HG02852 (cell line): ENCODE measurements around the gene GMDS.

Experiments
- ATAC-seq: cut with Tn5 transposase; IDR thresholded peaks from one replicate; pipeline ENCODE4 v1.9.1; 2021; ENCODE audit warnings: mild to moderate bottlenecking, moderate library complexity; ENCODE audit not compliant: unreplicated experiment

The GMDS gene

DNA sequence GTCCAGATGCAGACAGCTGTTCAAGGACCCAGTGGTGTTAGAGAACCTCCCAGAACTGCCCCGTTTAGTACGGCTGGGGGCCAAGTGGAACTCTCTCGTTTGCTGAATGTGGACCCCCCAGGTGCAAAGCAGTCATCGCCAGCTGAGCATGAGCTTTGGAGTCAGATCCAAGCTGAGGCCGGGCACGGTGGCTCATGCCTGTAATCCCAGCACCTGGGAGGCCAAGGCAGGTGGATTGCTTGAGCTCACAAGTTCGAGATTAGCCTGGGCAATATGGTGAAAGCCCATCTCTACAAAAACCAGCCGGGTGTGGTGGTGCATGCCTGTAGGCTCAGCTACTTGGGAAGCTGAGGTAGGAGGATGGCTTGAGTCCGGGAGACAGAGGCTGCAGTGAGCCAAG, 606.0 kb downstream of the GMDS start:
- no peak for ATAC-seq

DNA sequence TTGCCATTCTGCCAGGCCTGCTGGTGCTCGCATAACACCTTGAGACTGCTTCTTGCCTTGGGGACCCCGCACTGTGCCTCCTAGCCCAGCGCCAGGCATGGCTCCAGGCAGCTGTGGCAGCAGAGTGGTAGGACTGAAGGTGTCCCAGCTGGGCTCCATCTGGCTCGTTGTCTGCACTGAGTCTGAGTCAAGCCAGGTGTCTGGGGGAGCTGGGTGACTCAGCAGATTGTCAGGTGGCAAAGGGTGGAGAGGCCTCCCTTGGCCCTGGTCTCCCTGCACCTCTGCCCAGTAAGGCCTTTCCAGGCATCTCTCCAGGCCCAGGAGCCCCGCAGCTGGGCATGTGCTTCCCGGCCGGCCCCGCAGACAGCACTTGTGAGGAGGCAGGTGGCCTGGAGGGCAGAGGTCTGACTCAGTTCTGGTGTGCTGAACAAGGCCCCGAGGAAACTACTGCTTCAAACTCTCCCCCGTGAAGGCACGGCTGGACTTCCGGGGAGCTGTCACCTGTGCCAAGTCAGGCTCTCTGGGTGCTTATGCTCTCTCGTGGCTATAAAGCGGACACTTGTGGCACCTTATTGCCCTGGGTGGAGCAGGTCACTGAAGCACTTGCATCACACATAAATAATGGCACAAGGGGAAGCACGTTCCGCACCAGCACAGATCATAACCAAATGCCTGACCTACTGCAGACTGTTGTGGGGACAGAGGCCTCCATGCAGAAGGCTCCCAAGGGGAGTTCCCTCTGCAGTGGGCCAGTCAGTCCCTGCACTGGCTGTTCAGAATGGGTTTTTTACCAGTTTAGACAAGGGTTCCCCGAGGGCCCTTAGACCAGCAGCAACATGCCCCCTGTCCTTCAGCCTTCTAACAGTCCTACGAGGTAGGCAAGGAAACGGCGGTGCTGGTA, 608.2 kb downstream of the GMDS start:
- no peak for ATAC-seq

DNA sequence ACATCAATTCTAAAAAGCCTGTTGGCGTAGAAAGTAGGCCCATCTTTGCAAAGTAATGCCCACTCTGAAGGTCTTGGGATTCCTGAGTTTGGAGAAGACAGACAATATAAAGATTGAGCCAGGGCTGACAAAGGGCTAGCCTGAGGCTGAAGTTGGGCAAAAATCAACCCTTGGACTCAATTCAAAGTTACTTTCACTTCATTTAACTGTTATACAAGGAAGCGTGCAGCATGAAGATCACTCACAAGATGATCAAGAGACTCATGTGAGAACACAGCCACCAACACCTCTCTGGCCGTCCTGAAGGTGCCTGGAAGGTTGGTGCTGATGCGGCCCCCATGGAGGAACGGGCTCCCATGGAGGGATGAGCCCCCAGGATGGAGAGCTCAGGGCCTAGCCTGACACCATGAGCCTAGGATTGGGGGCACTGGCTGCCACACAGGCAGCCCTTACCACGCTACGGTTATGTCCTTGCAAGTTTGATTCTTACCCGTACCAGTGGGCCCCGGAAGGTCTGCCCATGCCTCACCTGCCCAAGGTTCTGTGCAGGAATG, 609.1 kb downstream of the GMDS start:
- ATAC-seq: no peak

DNA sequence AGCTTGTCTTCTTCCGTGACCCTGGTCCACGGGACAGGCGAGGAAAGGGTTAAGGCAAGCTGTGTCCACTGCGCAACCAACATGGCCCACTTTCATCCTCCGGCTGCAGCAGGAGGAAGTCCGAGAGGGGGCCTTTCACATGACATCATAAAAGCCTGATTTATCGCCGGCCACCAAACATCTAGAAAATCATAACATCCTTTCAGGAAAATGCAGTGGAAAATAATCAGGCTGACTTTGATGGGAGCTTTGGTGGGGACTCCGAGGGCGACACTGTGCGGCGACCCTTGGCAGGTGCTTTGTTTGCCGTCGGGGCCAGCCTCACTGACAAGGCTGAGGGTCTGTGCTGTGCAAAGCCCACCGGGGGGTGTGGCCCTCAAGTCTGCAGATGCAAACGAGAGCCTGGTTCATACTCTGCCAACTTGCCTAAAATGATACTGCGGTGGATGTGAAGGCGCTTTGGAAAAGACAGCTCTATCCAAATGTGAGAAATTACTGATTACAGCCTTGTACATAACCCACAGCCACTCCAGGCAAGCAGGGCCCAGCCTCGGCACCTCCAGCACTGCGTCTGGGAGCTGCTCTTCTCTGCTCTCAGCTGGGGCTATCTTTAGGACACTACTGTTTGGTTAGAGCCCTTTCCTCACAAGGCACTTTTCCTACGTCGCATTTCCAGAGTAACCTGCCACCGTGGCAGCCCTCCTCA, 609.9 kb downstream of the GMDS start:
- ATAC-seq: no peak

DNA sequence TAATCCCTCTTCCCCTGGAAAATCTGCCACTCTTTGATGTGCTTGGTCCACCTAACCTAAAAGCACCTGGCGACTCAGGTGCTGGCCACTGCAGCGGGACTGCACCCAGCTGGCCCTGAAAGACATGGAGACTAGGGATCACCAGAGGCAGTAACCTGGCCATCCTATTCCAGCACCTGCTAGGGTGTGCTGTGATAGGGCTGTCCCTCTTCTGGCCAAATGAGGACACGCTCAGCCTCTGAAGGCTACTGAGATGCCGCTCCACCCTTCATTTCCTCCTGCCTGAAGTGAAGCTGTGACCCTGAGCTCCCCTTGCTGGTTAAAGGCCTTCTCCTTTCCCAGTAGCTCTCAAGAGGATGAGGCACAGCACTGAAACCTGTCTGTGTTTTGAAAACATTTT, 611.3 kb downstream of the GMDS start:
- no peak for ATAC-seq

DNA sequence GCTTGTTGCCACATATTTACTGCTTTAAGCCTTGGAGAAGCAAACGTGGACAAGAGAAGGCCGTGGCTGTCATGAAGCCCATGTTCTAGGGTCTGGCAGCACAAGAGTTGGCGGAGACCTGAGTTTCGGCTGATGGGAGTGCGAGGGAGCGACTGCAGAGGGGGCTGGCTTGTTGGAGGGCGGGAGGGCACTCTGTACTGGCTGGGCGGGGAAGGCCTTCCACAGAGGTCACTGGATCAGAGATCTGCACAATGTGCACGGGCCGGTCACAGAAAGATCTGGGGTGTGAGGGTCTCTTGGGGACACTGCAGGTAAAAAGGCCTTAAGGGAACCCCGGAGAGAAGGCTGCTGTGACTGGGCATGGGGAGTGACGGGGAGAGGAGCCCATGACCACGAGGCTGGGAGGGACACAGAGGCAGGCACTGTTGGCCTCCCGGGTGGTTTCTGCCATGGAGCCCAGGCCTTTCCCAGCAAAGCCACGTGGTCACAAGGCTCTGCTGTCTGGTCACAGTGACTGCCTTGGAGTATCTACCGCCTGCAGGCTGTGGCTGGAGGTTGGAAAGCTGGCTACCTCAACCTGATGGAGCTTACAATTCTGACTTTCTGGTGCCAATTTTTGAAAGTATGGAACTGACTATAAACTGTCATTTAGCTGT, 611.9 kb downstream of the GMDS start:
- no peak for ATAC-seq

DNA sequence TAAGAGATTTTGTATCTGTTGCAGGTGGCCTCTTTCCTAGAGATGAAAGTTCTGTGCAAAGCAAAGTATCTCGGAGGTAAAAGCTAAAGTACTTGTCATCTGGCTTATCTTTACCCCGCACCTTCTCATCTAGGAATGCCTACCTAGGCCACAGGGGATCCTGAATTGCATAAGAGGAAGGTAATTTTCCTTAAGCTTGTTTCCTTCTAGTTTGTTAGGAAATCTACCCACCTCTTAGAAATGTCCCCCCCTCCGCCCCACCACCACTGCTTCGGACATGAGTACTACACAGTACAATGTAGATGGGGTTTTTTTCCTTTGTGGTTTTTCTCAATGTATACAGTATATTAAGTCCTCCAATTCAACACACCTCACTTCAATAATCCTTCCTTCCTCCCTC, 614.2 kb downstream of the GMDS start:
- no peak for ATAC-seq

DNA sequence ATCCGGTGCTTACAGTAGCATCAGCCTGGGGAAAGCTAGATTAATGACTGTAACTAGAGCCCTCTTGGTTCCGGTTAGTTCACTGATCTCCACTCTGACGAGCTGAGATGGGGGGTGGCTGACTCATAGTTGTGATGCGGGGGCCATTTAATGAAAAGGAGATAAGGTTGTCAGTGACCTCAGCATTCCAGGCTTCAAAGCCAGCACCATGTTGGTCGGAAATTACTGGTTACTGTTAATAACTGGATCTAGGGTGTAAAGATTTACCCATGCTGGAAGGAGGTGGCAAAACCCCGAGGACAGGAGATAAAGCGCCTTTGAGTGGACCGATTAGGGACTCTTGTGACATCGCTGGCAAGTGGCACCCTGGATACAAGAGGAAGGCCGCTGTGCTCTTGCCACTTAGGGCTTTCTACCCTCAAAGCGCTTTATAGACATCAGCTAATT, 614.6 kb downstream of the GMDS start:
- no peak for ATAC-seq

DNA sequence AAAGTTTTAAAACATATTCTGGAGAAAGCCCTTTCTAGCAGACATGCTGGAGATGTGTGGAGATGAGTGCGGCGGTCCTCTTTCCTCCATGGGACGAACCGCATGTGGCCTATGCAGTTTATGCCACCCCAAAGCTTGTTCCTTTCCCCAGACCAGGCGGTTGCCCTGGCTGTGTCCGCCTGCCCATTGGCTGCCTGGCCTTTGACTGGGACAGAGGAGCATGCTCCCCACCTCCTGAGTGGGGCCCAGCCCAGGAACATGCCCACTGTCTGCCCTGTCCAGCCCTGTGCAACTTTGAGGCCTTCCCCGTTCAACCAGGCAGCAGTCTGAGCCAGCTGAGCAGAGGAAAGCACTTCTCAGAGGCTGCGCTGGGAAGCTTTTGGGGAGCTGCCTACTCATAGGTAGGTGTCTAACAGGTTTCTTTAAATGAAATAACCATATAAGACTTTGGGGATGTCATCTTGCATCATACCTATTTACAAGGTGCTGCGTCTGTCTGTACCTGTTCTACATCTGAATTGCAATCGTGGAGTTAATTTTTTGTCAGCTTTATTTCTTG, 615.1 kb downstream of the GMDS start:
- no peak for ATAC-seq

DNA sequence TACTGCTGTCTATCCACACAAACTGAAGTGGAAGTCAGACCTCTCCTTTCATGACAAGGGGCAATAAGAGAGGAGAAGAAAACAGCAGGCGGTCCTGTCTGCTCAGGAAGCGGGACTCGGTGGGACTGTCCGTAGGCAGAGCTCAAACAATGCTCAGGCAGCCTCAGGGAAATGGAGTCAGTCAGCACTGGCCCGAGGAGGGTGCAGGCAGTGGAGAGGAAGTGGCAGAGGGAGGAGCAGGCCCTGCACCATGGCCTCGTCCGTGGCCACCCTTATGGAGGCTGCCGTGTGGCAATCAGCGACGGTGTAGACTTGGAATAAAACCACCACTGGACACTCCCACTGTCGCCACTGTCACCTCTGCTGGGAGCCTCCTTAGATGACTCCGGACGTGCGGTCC, 616.1 kb downstream of the GMDS start:
- ATAC-seq: no peak

DNA sequence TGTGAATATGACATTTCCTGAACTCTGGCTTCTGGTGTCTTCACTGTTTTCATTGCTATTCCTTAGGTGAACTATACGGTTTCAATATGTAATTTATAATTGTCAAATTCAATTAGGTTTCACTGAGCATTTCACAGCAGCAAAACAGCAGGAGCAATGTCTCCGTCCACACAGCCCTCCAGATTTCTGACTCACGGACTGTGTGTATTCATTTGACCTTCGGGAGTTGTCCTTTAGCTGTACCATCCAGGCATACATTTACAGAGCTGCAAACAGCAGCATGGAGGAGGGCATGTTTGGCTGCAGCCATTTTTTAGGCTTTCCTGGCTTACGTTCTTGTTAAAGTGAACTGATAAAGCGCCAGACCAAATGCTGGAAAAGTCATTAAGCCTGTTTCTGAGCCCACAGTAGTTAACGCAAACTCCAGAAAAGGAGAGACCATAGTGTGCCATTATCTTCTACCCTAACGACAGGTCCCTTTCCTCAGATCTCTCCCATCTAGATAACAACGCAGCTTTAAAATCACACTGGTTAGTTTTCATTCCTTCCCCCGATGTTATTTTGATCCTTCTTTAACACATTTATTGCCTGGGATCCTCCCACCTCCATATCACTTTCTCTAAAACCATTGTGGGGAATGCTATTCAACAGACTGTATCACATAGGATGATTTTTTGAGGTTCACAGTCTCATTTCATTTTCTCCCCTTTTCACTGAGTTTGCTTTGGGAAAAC, 617.4 kb downstream of the GMDS start:
- no peak for ATAC-seq

DNA sequence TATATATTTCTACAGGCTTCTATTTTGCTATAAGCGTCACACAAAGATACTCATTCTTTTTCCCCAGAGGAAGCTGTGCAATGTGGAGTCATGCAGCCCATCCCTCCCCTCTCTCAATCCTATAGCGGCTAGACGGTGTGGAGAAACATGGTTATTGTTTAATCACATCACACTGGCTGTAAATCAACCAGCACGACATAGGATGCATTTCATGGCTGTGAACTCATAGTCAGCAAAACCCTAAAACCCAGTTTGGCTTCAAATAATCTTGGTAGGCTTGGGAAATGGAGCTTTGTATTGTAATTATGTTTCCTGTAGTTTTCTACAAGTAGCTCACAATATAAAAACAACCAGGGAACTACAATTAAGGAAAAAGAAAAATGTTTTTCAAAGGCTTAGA, 618.9 kb downstream of the GMDS start:
- ATAC-seq: no peak

DNA sequence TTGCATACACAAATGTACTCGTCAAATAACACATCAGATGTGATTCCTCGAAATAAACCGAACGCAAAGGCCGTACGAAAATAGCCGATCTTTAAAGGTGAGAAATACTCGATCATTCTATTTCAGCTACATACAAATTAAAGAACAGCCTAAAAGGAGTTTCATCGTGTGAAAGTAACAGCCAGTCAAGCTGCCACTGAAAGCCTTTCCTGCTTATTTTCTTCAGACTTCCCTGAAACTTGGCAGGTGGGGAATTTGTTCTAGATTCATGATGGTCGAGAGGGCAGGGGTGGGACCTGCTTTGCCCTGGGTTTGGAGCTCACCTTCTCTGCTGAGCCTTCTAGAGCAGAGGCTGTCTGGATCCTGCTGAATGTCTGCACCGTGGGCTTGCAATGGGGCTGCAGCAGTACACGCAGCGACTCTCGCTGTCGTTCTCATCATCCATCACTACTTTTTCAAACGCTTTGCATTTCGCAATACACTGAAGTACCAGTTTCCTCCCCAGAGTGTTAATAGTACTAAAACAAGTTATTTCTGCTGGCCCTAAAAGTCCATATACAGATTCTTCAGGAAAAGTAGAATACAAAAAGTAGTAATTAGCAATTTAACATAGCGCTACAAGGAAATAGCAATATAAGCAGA, 619.5 kb downstream of the GMDS start:
- ATAC-seq: no peak

DNA sequence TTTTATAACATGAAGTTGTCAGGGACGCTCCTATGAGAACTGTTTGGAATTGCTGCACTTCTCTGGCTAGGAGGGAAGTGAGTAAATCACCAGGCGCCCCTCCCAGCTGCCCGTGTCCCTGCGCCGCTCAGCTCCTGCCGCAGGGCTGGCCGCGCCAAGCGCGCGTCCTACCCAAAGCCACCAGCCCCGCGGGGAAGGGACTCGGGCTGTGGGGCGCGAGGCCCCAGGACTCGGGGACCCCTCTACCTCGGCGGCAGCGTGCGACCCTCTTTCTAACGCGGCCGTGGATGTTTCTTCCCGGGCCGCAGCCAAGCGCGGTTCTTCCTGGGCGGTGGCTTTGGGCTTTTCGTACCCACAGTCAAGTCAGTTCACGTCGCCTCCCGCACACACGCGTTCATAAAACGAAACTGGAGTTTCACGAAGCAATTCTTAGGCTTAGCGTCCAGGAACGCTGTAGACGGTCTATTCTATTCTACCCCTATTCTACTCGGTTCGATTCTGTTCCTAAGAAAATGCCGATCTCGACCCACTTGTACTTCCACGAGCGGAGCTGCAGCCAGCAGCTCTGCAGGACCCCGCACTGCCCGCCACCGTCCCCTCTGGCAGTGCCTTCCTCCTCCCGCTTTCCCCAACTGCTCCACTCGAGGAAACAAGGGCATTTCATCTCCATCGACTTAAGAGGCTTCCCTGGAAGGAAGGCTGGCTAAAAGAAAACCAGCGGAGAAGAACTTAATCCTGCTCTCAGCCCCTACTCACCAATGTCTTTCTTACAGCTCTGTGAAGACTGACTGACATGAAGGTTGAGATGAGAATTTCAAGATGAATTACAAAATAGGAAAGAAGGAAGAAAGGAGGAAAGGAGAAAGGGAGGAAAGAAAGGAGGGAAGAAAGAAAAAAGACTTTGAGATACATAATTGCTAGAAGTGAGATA, 620.3 kb downstream of the GMDS start:
- ATAC-seq: peak; percentile 37

DNA sequence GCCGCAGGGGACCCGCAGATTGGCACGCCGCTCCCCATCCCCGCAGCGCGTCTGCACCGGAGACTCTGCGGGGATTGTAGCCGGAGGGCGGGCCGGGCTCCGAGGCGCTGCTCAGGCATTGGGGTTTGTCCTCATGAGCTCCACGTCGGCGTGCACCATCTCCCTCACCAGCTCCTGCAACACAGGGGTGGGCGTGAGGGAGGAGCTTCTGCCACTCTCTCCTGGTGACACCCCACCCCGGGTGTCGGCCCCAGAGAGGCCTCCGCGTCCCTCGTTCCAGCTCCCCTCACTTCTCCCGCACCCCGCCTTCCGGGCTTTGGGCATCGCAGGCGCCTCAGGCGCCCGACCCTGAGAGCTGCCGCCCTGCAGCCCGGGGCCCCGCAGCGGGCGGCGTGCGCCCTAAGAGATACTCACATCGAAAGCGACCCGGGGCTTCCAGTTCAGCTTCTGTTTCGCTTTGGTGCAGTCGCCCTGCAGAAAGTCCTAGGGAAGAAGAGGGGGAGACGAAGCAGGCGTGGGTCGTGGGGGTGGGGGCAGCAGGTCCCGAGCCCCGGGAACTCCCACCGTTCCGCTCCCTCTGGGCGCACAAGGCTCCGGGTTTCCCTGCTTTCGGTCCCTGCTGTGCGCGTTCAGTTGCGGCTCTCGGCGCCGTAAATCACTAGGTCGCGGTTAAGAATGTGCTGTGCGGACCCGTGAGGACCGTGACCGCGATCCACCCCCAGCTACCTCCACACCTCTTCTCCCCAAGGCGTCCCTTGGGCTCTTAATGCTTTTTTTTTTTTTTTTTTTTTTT, 621.2 kb downstream of the GMDS start:
- peak; percentile 61 for ATAC-seq

DNA sequence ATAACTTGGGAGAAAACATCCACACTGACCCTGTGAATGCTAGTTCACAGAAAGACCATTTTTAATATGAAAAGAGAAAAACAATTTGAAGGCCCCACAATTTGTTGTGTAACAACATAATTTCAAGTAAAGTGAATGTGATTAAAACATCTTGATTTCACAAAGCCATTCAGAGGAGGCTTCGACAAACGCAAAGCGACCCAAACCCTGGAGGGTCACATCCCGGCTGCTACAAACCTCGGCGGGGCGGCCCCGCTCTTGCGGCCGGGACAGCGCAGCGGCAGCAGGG, 621.7 kb downstream of the GMDS start:
- ATAC-seq: no peak

DNA sequence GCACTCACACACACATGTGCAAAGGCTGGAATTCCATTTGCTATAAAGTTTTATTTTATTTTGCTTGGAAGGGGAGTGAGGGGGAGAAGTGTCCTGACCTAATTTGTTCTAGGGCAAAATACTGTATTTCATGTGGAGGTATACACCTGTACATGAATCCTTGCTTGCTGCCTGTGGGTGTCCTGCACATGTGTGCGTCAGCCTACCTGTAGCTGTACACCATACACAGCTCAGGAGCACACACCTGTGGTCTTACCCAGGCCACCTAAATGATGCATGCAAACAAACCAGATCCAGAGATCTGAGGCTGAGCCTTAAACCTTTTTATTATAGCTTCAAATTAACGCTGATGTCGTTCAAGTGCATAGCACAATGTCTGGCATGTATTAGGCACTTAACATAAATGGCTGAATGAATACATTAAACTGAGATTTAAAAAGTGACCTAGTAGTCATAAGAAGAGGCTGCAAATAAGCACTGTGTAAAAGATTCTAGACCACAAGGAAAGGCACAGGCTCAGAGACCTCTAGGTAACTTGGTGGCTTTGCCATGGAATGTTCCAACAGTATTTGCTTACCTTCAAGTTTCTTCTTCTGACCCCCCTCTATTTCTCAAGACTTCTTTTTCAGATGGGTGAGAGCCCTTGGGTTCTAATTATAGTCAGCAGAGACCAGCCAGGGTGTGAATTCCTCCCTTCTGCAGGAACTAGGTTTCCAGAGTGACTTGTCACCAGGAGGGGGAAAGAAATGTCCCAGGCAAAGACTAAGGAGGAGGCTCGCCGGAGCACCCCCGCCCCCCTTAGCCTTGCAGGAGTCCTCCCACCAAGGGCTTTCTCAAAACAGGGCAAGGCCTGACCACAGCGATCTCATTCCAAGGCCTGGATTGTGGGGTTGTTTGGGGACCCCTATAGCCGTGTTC, 622.3 kb downstream of the GMDS start:
- no peak for ATAC-seq
